Adrenal gland (tissue), 5 donors: ENCODE measurements around the gene KCNMA1.

Experiments used
- CTCF ChIP-seq, 6 experiments: fragments of 450-650 bp in 4 of 6; fragments of 200-600 bp in 2 of 6; sonication (generic) in 1 of 6; IDR thresholded peaks; 1 replicate in 5 of 6; 2 replicates in 1 of 6; pipeline versions ENCODE4 v1.5.1 to v1.8.0; 2016 to 2021; ENCODE audit warnings: antibody characterized with exemption in 6 of 6, mild to moderate bottlenecking in 2 of 6, moderate library complexity in 1 of 6
- POLR2A ChIP-seq, 2 donors: fragments of 450-650 bp; IDR thresholded peaks; one replicate each; pipeline ENCODE4 v1.6.1; 2017; ENCODE audit warnings: antibody characterized with exemption in 2 of 2, mild to moderate bottlenecking in 2 of 2, moderate library complexity in 1 of 2
- donor health status: DM: no; HTN: no; CAD: no.

GRCh38 chr10:77016855-77017254, 620.8 kb downstream of the KCNMA1 start:
- TF ChIP-seq CTCF (IDR thresholded peaks at IDR 0.05) = no peak
- TF ChIP-seq POLR2A (IDR thresholded peaks at IDR 0.05) = no peak
